Hepatic stellate cell (primary cell): ENCODE data around the gene NELFB.

Experiments
- DNase-seq: peaks from one replicate; pipeline ENCODE4 v3.0.0; 2011; ENCODE audit warnings: low spot score

The NELFB gene

DNA sequence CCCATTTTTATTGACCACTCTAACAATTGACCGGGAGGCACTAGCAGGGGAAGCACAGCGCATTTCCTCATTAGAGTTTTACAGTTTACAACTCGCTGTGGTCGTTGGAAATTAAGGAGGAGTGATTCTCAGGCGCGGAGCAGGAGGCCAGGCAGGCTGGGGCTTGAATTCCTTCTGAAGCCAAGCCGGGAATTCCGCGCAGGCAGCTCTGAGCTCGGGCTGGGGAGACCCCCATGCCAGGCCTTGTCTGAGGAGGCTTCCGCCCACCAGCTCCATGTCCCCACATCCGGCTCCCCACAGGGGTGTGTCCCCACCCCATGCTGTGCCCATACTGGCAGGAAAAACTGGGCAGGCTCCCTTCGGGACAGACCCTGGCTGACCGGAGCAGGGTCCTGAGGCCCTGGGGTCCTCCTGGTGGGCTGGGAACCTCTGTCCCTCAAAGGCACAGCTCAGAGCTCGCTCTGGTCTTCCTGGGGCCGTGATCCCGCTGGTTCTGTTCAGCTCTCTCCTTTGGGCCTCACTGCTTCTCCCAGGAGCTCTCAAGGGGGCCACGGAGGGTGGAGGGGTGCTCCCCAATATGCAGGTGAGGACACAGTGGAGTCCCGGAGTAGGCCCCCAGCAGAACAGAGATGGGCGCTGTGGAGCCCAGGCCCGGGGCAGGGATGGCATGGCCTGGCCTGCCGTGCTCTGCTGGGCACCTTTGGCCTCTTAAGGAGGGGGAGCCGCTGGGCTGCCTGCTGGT lies 48.2 kb downstream of the NELFB start:
- no peak for DNase-seq

DNA sequence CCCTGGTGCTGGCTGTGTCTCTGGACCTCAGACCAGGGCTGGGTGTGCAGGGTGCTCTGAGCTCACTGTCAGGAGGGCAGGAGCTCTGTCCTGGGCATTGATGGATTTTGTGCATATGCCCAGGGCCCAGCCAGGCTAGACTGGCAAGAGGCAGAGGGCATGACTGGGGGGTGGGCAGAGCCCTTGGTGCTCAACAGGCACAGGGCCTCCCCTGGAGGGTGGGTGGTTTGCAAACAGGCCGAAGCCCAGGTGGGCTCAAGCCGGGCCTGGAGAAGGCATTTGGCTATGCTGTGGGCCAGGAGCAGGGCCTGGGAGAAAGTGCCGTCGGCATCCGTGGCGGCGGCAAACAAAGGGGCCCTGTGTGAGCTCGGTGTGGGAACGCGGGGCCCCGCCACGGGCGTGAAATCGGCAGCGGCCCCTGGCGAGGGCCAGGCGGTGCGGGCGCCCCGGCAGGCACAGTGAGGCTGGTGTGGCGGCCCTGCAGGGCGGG lies 48.8 kb downstream of the NELFB start:
- no peak for DNase-seq

DNA sequence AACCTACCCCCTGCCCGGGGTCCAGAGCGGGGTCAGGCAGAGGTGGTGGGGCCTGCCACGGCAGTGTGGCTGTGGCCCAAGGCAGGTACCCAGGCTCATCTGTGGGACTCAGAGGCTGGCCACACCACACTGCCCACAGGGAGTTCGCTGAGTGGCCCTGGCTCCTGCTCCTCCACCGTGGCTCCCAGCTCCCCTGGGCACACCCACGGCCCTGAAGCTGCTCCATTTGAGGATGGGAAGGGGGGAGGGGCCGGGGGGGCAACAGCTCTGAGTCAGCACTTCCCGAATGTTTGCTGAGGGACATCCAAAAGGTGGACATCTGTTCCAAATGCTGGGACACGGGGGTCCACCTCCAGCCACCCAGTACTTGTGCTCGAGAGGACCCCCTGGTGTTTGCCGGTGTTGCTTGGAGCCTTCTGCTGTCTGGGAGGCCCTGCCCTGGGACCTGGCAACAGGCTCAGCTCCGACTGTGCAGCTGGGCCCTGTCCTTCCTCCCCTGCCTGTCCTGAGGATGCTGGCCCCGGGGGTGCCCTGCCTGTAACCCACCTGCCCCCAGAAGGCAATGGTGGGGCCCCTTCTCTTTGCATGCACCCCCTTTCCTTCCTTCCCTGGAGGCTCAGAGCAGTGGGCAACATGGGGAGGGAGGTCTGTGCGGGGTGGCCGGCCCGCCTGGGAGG lies 49.4 kb downstream of the NELFB start:
- DNase-seq: no peak

DNA sequence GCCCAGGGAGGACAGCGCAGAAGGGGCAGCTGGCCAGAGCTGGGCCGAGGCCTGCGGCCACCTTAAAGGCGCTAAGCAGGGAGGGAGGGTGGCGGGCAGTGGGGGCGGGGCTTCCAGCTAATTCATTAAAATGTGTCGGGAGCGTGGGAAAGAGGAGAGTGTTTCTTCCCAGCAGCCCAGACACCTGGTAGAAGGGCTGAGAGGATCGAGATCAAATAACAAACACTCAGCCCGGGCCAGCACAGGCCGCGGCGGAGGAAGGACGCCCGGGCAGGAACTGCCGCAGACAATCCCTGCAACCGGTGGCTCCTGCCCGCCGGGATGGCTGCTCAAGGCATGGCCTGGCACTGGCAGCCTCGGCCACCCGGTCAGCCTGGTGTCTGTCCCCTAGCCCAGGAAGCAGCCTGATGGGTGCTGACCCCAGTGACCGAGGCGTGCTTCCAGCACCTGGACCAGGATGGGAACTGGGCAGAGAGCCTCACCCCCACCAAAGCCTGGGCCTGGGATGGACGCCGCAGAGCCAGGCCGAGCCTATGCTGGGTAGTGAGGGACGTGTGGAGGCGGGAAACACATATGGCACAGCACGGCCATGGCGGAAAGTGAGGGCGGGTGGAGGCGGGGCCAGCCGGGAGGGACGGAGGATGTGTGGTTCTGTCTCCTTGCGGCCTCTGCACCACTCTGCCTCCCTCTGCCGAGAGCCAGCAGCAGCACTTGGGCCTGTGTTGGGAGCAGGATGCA lies 50.1 kb downstream of the NELFB start:
- peak; percentile 85 for DNase-seq

DNA sequence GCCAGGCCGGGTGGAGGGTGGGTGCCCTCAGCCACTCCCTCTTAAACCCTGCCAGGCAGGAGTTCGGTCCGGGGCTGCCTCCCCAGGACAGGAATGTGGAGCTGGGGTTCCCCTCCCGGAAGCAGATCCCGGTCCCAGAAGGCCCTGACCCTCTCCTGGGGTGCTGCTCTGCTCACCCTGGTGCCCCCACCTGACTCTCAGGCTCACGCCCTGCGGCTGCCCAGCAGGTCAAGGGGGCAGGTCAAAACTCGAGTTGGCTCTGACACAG lies 50.6 kb downstream of the NELFB start:
- DNase-seq: no peak

DNA sequence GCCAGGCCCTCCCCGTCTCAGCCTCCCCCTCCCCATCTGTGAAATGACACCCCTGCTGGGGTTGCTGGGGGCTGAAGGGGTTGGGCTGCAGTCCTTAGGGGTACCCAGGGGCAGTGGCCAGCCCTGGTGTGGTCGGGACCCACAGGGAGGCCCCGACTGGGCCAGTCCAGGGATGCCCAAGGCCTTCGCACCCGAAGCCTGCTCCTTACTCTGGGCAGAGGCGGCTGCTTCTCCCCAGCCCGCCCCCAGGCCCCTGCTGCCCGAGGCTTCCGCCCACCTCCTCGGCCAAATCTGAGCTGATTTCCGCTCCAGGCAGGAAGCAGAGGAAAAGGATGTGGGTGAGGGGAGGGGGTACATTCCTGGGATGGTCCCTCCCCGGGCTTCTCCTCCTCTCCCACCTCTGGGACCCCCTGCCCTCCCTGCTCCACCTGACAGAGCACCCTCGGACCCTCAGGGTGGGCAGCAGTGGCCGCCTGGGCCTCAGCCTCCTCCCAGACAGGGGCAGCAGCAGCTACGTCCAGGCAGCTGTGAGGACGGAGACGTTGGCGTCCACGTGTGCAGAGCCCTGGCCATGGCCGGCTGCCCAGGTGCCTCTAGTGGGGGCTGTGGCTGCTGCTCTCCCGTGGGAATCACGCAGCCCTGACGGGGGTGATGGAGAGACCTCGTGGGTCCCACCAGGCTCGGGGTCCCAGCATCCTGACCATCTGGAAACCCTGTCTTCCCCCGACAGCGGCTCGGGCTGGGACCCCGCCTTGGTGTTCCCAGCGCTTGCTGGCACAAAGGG lies 51.1 kb downstream of the NELFB start:
- no peak for DNase-seq

DNA sequence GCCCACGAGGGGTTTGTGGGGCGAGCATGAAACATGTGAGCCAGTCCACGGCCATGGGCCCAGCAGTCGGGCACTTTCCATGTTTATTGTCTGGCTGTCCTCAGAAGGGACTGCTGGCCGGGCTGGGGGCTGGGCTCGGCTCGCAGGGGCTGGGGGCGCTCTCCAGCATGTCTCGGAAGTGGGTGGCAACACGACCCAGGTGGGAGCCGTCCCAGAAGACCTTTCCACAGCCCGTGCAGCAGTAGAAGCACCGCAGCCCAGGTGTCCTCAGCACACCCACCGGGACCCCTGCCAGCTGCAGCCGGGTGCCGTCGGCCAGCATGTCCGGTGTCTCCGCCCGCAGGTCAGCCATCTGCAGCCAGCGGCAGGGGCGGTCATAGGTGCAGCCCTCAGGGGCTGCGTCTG lies 51.7 kb downstream of the NELFB start:
- DNase-seq: no peak

DNA sequence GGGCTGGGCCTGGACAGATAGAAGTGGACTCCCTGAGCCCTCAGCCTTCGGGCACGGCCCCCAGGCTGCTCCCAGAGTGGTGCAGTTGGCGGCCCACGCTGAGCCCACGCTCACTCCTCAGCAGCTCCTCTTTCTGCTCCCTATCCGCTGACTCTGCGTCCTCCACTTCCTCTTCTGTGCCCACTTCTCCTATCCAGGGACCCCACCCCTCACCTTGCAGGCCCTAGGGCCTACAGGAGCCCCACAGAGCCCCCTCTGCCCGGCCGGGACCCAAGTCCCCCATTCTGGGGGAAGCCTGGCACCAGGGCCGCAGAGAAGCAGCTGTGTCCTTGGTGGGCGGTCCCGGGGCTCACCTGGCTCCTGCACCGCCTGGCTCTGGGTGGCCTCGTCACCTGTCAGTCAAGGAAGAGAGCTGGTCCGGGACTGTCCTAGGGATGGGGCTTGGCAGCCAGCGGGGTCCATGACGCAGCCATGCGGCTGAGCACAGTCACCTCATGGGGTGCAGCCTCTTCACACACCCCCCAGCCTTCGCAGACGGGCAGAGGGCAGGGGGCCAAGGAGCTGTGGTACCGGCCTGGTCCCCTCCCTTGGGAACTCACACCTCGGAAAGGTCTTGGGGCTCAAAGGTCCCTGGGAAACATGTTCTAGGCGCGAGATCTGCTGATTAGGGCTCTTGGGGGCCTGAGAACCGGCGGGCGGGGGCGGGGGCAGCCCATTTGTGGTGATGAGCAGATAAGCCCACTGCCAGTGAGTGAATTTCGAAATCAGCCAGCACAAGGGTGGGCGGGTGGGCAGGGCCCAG lies 52.3 kb downstream of the NELFB start:
- no peak for DNase-seq

DNA sequence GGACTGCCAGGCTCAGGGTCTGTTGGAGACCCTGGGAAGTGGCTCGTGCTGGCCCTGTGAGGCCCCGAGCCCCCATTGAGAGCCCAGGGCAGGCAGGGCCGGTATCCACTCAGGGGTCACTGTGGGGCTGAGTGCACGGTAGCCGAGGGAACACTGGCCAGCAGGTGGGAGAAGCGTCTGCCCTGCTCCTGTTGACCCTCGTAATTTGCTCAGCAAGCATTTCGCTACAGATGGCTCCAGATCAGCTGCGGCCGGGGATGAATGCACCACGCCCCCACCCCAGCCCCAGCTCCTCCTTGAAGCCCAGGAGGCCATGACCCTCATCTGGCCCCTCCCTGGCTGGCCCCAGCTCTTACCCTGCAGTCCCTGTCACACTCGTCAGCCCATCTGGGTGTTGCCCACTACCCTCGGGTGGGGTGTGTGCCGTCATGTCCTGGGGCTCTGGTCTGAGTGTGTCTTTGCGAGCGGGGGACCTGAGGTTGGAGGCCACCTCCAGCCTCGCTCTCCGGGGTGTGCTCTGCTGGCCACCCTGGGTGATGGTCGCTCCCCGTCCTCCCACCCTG lies 53.0 kb downstream of the NELFB start:
- DNase-seq: no peak

DNA sequence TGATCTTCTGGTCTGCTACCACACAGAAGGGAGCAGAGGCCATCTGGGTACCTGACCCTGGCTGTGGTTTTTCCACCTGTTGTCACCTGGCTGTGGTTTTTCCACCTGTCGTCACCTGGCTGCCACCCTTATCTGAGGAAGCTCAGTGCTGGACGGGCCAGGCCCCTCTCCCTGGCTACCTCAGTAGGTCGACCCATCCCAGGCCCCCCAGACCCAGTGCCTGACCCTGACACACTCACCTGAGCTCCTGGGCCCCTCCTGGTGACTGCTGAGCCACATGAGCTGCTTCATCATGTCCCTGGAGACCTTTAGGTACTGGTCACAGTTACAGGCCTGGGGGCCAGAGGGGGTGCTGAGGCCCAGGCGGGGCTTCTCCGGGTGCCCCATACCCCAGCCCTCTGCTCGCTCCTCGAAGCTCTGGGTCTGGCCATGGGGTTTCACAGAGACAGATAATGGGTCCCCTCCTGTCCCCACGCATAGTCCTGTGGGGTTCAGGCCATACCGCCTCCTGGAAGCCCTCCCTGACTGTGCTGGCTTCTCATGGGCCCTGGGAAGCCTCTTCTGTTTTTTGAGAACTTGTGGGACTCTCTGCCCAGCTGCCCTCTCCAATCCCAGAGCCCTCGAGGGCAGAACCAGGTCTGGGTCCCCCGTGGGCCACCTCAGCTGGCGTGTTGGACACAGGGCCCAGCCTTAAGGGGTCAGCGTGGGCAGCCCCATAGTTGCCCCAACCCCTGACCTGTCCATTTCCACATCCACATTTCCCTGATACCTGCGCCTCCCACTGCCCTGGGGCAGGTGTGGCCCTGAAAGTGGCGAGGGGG lies 54.5 kb downstream of the NELFB start:
- DNase-seq: no peak

DNA sequence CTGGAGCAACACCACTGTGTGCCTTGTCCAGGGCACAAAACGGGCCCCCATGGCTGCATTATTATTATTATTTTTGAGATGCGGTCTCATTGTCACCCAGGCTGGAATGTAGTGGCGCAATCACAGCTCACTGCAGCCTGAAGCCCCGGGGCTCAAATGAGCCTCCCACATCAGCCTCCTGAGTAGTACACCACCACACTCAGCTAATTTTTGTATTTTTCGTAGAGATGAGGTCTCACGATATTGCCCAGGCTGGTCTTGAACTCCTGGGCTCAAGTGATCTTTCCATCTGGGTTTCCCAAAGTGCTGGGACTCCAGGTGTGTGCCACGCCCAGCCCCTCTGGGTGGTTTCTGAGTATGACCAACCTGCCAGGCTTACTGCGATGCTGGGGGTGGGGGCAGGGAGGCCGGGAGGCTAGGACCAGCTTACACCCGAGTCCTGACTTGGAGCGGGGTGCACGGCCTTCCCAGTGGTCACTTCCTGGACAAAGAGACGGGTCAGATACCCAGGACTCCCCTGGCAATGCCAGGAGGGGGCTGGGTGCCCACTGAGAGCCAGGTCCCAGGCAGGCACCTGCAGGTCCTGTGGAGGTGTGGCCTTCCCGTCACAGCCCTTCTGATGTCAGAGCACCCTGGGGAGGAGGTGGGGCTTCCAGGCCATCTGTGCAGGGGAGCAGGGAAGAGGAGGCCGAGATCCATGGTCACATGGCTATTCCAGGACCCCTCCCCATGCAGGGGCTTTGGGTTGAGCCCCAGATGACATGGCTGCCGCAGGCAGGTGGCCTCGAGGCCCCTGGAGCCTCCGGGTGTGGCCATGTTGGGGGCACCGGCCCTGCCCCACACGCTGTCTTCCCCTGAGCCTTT lies 55.3 kb downstream of the NELFB start:
- DNase-seq: no peak

DNA sequence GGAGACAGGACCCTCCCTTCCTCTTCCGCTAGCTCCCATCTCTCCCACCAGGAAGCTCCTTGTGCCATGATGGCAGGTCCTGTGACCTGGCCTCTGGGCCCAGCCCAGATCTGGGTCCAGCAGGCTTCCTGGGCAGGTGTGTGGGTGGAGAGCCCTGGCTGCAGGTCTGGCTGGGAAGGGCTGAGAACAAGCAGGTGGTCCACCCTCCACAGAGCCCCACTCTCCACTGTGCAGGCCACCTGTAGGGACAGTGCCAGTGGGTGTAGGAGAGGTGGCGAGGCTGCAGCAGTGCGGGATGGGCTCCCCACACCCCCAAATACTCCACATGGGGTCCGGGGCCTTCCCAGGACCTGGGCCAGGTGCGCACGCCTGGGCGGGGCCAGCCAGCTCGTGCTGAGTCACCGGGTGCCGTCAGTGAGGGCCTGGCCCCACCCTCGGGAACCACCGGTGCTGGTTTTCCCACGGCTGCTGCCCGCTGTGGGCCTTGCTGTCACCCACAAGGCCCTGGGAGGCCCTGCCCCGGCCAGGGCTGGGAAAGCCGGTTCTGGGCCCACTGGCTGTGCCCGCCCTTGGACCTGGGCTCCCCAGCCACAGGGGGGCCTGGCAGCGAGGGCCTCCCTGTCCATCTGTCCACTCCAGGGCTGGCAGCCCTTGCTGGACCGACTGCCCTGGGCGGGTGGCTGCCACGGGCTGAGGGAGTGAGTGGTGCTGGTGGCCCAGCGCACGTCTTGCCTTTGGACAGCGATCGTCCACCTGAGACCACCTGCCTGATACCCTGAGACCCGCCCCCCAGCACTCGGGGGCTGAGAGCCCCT lies 56.3 kb downstream of the NELFB start:
- DNase-seq: peak; percentile 42

DNA sequence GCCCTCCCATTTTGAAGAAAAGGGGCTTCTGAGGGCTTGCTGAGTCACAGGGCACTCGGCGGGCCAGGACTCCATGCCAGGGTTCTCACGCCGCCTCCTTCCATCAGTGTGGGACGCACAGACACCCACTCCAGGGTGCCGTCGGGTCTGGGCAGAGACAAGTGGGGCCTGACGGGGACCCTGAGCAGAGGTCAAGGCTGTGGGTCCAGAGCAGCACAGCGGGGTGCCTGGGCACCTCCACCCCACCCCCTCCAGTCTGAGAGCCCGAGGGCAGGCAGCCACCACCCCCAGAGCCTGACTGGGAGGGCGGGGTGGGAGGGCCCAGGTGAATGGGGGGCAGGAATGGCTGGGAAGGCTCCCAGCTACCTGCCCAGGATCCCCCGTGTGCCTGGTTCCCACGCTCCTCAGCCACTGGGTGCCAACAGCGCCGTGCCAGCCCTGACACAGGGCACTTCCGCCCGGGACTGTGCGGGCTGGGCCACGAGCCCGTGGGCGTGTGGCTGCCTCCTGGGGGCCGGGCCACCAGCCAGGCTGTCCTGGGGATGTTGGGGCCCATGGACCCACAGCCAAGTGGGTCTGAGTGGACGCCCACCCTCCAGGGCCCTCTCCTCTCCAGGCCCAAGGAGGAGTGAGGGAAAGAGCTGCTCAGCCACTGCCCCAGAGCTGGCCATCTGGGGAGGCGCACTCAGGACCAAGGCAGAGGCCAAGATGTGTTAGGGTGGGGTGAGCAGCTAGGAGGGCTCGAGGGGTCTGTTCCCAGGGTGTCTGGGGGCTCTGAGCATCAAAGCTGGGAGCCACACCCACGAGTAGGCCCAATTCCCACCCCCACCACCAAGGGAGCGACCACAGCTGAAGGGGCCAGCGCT lies 57.1 kb downstream of the NELFB start:
- peak; percentile 14 for DNase-seq

DNA sequence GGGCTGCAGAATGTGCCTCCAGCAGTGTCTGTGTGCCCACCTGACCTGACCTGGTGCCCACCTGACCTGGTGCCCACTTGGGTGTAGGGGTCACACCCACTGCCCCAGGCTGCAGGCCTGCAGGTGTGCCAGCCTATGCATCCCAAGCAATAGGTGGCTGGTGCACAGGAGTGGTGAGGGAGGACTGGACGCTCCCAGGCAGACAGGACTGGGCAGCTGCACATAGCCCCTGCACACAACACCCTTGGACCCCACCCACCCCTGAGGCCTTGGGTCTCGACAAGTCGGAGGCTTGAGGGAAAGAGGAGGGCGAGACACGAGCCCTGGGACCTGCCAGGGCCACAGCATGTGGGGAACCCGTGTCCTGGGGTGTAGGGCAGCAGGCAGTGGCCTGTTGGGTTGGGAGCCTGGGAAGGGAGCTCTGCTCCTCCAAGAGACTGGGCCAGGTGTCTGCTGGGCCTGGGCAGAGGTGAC lies 57.8 kb downstream of the NELFB start:
- DNase-seq: peak; percentile 11

DNA sequence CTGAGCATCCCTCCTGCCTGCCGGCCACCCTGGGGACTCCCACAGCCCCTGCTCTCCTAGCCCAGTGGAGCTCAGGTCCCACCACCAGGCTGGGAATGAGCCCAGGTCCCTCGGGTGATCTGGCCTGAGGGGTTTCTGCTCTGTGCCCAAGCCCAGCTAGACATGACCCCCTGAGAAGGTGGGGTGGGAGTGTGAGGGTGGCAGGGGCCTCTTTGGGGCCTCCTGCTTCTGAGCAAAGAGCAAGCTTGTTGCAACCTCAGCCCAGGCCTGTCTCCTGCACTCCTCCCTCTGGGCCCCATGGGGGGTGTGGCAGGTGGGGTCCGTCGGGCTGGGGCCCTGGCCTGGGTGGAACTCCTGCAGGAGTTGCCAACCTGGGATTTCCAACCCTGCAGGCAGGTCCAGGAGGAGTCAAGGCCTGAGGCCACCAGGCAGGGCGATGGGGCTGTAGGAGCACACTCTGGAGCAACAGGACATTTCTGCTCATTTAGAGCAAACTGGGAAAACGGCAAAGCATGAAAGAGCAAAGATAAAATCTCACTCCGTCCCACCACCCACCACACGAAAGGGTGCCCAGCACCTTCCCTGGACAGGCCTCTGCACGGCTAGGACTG lies 58.3 kb downstream of the NELFB start:
- peak; percentile 21 for DNase-seq

DNA sequence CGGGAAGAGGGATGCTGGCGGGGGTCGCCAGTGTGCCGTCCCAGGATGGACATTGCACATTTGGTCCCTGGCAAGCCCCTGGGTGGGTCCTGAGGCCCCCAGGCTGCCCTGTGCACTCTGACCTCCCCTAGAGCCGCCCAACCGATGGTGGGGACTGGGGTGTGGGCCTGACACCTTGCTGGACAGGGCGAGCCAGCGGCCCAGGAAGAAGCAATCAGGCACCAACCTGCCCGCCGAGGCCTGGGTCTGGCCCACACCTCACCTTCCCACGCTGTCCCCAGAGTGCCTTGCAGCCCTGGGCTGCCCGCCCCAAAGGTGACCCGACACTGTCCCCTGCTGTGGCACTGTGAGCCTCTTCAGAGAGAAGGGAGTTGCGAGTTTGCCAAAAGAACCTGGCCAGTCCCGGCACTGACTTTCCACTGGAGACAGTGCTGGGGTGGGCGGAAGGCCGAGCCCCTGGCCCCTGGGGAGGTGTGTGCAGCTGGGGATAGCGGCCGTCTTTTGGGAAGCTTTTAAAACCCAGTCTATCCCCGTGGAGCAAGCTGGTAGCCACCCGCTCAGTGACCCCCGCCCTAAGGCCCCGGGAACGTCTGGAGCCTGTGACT lies 58.9 kb downstream of the NELFB start:
- peak; percentile 12 for DNase-seq
